HG02973 (cell line): ENCODE data around the gene CMTR2.
"Not testable (repeated sequence)": the region's sequence is repeated elsewhere in the genome, so short reads cannot be mapped to it uniquely, and the experiment has no call there.

Experiments
- ATAC-seq: cut with Tn5 transposase; IDR thresholded peaks from one replicate; pipeline ENCODE4 v1.9.1; 2021; ENCODE audit warnings: moderate library complexity; ENCODE audit not compliant: unreplicated experiment

The CMTR2 gene, protein sequence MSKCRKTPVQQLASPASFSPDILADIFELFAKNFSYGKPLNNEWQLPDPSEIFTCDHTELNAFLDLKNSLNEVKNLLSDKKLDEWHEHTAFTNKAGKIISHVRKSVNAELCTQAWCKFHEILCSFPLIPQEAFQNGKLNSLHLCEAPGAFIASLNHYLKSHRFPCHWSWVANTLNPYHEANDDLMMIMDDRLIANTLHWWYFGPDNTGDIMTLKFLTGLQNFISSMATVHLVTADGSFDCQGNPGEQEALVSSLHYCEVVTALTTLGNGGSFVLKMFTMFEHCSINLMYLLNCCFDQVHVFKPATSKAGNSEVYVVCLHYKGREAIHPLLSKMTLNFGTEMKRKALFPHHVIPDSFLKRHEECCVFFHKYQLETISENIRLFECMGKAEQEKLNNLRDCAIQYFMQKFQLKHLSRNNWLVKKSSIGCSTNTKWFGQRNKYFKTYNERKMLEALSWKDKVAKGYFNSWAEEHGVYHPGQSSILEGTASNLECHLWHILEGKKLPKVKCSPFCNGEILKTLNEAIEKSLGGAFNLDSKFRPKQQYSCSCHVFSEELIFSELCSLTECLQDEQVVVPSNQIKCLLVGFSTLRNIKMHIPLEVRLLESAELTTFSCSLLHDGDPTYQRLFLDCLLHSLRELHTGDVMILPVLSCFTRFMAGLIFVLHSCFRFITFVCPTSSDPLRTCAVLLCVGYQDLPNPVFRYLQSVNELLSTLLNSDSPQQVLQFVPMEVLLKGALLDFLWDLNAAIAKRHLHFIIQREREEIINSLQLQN

DNA sequence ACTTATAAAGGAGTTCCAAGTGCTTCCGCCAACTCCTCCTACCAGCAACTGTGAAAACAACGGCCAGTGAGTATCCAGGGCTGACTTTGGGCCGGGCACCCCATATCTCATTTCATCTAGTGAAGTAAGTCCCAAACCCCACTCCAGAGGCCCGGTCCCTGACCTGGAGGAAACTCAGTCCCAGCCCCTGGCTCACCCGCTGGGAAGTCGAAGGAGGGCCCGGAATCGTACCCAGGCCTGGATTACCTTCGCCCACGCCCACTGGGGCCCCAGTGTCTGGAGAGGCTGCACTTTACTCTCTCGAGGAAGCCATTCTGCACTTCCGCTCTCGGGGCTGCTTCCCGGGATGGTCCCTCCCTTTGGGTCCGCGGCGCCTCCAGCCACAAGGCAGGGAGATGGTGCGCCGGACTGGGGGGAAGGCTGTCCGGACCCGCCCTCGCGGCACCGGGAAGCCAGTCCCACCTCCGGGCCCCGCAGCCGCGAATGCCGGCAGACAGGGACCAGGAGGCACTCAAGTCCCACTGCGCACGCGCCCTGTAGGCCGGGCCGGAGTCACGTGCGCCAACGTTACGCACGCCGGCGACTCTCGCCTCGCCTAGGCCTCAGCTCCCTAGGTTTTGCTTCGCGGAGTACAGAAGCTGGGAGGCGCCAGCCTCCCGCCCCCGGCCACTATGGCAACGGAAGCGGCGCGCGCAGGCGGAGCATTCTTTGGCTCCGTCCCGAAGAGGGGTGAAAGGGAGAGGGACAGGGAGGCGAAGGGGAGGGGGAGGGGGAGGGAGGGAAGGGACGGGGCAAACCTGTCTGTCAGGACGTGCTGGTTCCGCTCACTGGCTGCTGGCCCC is at the start of gene CMTR2:
CMTR2 (minus strand) TSS at position 513 of the 842 bp plus-strand sequence. CDS start 3,482 bp downstream, outside the sequence.
- peak; percentile 89 for ATAC-seq

DNA sequence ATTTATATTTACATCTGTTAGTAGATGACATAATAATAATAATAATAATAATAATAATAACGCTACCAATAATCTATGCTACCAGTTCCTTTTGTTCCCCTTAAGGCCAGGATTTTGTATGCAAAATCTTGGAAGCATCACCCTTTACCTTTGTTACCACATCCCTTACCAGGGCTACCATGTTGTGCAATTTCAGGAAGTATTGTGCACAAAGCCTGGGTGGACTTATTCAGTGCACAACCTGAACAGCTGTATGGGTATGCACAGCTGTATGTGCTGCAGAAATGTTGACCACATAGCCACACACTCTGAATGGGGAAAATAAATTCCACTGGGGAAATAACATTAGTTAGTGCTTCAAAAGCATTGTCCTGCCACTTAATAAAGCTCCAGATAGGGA is 49.4 kb upstream of the CMTR2 start:
- no peak for ATAC-seq

DNA sequence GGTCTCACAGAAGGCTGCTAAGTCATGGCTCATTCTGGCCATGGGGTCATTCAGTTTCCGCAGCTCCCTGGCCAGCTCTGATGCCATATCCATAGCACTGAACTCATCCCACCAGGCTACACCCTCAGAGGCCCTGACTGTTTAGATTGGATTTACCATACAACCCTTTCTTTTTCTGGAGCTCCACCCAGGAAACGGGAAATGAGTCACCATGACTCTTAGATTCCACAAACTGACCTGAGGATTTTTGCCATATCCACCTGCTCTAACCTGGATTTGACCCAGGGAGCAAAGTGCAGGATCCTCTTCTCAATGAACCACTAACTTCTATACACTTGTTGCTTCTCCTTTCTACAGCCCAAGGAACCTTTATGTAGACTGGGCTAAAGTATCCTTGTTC is 49.0 kb upstream of the CMTR2 start:
- no peak for ATAC-seq

DNA sequence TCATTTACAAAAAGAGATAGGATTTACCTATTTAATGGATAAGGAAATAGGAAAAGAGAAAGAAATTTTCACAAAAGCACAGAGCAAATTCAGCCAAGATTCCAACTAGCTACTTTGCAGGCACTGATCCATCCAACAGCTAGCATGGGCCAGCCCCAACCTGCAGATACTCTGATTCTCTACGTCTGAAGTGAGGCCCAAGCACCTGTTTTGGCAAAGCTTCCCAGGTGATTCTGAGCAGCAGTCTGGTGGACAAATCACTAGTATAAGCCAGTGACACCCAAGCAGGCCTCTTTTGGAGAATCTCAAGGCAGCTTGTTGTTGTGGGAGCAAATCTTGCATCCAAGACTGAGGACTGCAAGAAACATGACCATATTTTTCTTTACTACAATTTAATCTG is 48.4 kb upstream of the CMTR2 start:
- no peak for ATAC-seq

DNA sequence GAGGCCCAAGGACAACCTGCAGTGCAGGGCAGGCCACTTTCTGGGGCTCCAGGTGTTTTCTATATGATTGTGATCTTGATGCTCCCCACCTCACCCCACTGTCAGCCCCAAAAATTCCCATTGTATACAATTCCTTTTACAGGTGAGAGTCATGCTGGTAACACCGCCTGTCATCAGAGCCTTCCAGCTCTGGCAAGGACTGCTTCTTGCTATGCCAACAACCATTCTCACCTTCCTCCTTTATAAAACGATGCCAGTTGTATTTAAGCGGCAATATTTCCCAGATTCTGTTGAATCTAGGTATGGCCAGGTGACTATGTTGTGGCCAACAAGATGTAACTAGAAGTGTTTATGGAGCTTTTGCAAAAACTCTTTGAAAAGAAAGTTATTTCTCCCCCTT is 38.9 kb upstream of the CMTR2 start:
- no peak for ATAC-seq

DNA sequence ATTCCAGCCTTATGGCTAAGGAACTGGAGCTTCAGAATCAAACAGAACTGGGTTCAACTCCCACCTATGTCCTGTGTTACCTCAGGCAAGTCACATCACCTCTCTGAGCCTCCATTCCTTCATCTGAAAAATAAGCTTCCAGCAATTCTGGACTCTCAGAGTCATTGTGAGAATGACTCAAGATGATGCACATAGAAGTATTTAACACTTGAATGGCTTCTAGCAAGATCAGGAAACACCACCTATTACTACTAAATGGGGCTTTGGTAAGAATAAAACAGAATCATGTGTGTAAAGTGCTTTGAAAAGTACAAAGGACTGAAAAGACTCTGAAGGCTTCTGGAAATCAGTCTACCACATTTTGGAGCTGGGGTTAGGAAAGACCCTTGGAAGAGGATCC is 38.5 kb upstream of the CMTR2 start:
- ATAC-seq, result no peak

DNA sequence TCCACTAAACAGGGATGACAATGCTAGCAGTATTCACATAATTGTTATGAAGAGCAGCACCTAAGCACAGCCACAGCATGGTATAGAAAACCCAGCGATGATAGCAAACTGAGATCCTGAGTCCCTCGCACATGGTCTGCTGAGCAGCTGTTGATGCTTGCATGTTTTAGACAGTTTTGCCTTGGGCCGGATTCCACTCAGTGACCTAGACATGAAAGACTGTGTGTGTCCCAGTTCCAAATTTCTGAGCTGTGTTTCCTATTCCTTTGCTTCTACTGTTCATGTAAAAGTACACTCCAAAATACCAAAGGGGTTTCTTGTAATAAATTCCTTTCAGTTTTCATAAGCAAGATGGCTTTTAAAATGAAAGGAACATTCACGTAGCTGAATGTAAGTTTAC is 30.8 kb upstream of the CMTR2 start:
- ATAC-seq, result no peak

DNA sequence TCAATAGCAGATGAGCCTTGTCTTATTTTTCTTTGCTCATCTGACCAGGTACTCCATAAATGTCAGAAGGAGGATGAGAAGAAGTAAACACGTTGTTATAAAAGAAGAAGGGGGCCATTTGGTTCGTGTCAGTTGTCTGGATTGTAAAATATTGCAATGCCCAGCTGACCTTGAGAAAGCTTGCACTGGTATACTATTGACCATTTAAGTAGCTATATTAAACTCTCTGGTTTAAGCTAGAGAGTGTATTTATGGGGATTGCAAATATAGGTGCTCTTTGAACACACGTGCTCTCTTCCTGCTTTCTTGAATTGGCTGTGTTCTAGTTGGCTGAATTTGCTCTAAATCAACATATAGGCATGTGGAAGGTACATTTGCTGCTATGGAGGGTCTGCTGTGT is 26.1 kb upstream of the CMTR2 start:
- ATAC-seq, result no peak

DNA sequence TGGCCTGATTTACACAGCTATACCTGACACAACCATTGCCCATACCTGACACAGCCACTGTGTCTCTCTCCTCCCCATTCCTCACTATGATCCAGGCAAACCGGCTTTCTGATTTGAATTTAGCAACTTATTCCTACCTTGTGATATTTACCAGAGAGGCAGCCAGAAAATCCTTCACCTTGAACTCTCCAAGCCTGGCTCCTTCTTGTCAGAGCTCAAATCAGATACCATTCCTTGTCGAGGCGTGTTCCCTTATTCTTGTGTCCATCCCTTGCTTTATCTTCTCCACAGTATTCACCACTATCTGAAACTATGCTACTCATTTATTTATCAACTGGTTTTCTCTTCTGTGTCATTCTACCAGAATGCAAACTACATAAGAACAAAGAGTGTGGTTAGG is 24.4 kb upstream of the CMTR2 start:
- ATAC-seq, result not testable (repeated sequence)

DNA sequence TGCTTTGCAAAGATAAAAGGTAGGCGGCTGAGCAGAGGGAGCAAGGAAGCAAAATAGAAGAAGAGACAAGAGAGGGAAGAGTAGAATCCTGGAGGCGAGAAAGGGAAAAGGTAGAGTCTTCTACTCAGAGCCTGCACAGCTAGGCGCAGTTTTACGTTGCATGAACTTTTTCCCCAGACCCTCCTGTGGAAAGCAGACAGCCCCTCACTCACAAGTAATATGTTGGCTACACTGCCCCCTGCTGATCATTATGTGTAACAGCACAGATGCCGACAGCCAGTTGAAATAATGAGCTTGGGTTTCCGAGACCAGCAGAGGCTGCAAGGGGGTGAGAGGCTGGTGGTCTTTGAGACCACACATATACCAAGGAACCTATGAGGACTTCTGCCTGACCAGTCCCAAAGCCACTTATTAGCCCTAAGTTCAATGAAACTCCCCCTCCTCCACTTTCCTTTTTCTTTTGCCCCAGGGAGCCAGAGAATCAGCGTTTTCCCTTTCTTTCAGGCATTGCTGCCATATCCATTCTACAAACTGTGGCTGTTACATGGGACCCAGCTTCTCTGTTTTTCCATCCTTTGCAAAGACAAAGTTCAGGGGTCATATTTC is 22.5 kb upstream of the CMTR2 start:
- ATAC-seq, result no peak

DNA sequence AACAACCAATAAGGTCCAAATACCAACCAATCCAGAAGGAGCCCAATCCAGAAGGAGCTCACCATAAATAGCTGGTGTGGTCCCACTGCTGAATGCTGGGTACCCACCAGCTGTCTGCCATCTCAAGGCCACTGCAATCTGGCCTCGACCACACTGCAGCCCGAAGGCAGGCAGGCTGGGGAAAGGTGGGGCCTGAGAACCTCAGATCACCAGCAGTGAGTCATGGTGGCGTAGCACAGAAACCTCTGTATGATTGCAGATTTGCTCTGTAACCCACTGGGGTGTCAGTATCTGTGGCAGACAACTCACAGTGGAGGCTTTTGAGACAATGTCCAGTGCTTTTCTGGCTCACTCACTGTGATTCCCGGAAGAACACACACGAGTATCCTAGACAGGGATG is 14.7 kb upstream of the CMTR2 start:
- no peak for ATAC-seq

DNA sequence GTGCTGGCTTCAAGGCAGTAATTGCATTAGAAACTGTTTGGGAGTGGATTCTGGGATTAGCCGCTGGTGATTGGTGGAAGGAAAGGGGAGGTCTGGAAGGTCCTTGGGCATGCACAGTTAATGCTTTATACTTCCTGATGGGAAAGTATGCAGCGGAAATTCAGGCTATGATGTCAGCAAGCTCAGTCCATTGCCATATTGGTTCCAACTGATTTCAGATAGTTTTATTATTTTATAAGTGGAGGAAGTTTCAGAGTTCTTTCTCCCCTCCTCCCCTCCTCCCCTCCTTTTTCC is 8.1 kb upstream of the CMTR2 start:
- no peak for ATAC-seq

DNA sequence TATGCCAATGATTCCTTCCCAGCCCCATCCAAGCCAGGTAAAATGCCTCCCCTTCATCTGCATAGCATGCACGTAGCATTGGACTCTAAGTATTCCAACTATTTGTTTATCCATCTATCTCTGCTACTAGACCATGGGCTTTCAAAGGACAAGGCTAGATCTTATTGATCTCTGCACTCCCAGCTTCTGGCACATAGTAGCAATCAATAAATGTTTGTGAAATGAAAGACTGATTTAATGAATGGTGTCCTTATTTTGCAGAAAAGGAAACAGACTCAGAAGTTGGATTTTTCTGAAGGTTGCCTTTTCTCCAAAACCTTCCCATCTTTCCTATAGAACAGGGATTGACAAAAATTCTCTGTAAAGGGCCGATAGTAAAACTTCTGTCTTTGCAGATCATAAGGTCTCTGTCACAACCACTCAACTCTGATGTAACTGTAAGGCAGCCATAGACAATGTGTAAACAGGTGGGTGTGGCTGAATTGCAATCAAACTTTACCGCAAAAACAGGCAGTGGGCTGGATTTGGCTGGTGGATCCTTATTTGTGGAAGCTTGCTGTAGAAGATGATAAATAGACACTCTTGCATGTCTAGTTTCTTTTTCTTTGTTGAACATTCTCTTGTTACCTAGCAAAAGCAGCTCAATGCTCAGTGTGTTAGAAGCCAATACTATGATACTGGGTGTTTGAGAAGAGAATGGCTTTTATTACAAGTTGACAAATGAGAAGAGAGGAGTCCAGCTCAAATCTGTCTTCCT is 7.6 kb upstream of the CMTR2 start:
- ATAC-seq, result no peak

DNA sequence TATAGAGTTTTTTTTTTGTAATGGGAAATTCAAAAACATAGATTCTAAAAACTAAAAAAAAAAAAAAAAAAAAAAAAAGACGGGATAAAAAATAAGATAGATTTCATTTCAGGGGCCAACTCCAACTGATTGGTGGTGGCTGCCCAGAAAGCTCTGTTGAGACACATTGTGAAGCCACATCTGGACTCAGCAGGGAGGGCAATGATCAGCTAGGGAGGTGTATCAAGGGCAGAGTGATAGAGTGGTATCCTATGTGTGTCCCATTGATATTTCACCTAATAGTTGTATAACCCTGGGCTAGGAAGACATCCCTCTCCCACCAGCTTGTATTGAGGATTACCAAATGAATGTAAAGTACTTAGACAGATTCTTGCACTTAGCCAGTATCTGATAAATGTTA is 6.7 kb upstream of the CMTR2 start:
- ATAC-seq, result no peak

DNA sequence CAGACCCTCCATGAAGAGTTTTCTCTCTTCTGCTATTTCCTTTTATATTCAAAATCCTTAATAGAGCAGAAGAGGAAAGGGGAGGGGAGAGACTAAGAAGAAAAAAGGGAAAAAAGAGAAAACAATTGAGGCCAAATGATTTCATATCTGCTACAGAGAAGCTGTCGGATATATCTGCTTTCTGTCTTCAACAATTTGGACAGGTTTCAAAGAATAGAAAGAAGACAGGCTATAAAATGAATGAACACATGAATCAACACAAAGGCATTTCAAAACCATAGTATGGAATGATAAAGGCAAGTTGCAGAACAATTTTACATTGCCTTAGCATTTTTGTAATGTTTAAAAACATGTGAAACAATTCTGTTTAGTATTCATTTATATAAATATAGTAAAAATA is 4.7 kb upstream of the CMTR2 start:
- ATAC-seq, result no peak

DNA sequence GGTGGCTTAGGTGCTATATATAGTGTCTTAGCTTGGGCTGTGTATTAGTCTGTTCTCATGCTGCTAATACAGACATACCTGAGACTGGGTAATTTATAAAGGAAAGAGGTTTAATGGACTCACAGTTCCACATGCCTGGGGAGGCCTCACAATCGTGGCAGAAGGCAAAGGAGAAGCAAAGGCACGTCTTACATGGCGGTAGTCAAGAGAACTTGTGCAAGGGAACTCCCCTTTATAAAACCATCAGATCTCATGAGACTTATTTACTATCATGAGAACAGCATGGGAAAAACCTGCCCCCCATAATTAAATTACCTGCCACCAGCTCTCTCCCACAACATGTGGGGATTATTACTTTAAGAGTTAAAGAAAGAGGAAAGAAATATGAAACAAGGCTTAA is 2.9 kb upstream of the CMTR2 start:
- ATAC-seq, result not testable (repeated sequence)

DNA sequence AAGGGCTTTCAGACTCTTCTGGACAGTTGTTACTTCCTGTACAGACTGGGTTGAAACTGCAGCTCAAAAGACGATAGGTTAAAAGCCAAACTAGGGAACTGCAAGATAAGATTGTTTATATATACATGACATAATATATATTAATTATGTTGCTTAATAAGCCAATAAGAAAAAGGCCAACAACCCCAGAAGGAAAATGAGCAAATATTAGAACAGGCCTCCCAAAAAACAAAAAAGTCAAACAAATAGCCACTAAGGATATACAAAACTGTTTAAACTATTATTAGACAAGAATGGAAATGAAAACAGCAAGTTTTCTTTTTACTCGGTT is 495 bp upstream of the CMTR2 start:
- ATAC-seq, result no peak

DNA sequence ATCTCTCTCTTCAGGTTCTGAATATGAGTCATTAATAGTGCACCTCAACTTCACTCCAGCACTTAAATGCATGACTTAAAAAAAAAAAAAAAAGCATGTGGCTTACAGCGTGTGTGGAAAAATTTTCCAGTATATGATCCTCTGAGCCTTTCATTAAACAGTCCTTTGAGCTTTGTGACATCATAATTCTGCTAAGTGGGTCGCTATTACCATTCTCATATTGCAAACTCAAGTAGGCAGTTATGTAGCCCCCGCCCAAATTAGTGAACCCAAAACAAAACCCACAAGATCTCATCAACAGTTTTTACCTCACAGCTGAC is 672 bp downstream of the CMTR2 start:
- no peak for ATAC-seq

DNA sequence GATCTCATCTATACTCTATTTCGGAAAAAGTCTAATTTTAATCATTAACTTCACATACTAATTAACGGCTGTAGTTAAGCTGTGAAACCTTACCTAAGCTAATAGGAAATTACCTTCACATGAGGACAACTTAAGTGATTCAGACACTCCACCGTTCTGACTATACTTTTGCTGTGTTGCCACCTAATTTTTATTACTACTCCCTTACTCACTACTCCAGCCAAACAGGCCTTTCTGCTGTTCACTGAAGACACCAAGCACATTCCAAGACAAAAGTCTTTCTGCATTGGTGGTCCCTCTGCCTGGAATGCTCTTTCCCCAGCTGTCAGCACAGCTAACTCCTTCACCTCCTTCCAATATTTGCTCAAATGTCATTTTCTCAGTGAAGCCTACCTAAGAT is 1.3 kb downstream of the CMTR2 start:
- ATAC-seq, result no peak

DNA sequence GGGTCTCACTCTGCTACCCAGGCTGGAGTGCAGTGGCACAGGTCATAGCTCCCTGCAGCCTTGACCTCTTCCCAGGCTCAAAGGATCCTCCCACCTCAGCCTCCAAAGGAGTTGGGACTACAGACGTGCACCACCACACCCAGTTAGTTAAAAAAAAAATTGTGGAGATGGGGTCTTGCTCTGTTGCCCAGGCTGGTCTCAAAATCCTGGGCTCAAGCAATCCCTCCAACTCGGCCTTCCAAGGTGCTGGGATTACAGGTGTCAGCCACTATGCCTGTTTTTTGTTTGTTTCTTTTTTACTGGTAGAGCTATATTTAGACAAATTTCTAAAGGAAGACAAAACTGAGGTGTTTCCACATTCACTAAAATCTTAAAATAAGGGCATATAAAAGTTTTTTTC is 1.7 kb downstream of the CMTR2 start:
- ATAC-seq, result no peak

DNA sequence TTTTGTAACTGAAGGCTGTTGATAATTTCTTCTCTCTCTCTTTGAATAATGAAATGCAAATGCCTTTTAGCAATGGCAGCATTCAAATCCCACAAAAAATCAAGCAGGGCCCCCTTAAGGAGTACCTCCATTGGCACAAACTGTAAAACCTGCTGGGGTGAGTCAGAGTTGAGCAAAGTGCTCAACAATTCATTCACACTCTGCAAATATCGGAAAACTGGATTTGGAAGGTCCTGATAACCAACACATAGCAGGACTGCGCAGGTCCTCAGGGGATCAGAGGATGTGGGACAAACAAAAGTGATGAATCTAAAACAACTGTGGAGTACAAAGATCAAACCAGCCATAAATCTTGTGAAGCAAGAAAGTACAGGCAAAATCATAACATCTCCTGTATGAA is 5.6 kb downstream of the CMTR2 start:
- ATAC-seq, result no peak
